Esophagus mucosa (tissue), 1 donor: ENCODE measurements around the gene TROAP. TPM values are rescaled to one million over a fixed set of nuclear protein-coding genes. Genes with fewer than 3 reads are reported as not detected.
"Not testable (repeated sequence)": the region's sequence is repeated elsewhere in the genome, so short reads cannot be mapped to it uniquely, and the experiment has no call there.

Source experiments
- ATAC-seq: fragments of 200-7000 bp; cut with Tn5 transposase; one replicate; pipeline ENCODE4 v1.9.1; 2020
- total RNA-seq: library from RNA; stranded (reverse); gene quantifications from one replicate; pipeline ENCODE4 v1.2.4, GENCODE V29; 2023
- donor health status: DM: yes; HTN: yes; CAD: no.

Gene TROAP
- total RNA-seq, 1 donor from 2014 or later: 23.6 TPM

DNA sequence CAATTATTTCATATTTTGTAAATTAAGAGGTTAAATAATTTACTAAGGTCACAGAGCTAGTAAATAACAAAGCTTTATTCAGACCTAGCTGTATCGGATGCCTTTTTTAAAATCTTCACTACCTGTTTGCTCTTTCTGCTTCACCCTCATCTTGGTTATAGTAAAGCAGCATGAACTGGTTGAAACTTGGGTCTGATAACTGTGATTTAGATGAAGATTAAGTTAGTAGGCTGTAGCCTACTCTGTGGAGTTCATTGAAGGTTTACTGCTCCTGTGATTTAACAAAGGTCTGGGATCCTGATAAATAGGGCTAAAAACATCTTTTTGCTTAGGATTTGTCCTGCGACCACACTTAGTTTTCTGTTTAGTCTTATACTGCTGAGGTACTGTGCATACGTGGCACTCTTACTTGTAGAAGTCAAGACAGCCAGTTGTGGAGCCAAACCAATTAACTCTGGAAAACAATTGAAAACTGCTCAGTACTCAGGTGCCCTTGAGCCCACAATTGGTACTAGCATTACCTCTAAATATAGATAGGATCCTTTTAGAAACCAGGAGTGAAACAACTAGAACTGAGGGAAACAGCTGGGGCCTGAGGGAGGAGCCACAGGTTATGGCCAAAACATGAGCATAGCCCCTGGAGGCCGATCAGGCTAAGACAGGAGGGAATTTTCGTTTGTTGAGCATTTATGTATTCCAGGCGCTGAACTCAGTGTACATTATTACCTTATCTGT is 46.5 kb downstream of the TROAP start:
- ATAC-seq: no peak

DNA sequence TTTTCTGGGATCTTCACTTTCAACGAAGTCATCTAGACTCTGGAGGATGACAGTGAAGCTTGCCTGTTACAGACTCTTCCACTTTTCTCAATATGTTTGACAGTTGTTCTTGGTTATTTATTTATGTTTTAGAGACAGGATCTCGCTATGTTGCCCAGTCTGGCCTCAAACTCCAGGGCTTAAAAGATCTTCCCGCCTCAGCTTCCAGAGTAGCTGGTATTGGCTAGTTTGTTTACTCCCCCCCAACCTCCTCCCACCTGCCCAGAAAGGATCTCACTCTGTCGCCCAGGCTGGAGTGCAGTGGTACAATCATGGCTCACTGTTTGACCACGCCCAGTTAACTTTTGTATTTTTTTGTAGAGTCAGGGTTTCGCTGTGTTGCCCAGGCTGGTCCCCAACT is 47.5 kb downstream of the TROAP start:
- ATAC-seq: no peak

DNA sequence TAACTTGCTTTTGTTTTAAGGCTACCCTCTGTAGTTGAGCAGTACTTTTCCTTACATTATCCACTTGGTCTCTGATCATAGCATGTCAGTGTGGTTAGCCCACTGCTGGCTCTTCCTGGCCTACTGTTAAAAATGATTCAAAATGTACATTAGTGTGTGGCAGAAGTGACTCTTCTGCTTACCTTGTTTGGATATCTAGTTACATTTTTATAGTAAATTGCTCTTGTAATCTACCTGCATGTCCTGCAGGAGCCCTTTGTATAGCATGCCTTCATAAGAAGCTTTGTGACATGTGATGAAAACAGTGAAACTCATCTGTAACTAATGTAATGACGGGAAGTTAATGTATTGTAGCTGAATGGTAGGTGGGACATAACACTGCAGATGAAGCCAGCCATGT is 52.4 kb downstream of the TROAP start:
- no peak for ATAC-seq

DNA sequence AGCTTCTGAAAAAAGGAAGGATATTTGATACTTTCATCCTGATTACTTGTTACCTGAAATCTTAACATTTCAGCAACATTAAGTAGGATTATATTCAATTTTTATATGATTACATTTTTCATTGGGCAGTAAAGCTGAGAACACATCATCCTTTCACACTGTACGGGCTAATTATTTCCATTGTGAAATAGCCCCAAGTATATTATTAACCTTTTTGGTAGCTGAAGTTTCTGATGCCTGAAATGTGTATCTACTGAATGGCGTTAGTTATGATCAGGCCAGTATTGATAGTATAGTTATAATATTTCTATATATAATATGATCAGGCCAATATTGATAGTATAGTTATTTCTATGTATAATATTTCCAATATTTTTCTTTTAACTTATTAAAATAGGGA is 54.3 kb downstream of the TROAP start:
- no peak for ATAC-seq

DNA sequence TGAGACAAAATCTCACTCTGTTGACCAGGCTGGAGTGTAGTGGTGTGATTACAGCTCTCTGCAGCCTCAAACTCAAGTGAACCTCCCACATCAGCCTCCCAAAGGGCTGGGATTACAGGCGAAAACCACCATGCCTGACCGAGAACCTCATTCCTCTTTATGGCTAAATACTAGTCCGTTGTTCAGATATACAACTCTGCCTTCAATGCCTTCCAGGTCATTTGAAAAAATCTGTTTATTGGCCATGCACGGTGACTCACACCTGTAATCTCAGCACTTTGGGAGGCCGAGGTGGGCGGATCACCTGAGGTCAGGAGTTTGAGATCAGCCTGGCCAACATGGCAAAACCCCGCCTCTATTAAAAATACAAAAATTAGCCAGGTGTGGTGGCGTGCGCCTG is 57.1 kb downstream of the TROAP start:
- not testable (repeated sequence) for ATAC-seq

Other genes starting within 250 kb of the TROAP start
- 0.12 TPM for gene DHH, start 228.5 kb upstream of the TROAP start, total RNA-seq
- gene LMBR1L, start 212.4 kb upstream of the TROAP start, total RNA-seq: 24.4 TPM
- gene TUBA1B, start 191.9 kb upstream of the TROAP start, total RNA-seq: 536 TPM
- gene TUBA1A, start 134.2 kb upstream of the TROAP start, total RNA-seq: 14.0 TPM
- gene TUBA1C, start 58.2 kb upstream of the TROAP start, total RNA-seq: 755 TPM
- gene PRPH, start 28.1 kb upstream of the TROAP start, total RNA-seq: 0.64 TPM
- gene C1QL4, start 13.9 kb downstream of the TROAP start, total RNA-seq: not detected
- gene DNAJC22, start 23.6 kb downstream of the TROAP start, total RNA-seq: 0.16 TPM
- 12.4 TPM for gene SPATS2, start 44.2 kb downstream of the TROAP start, total RNA-seq
- not detected for gene KCNH3, start 215.8 kb downstream of the TROAP start, total RNA-seq
- 41.8 TPM for gene MCRS1, start 244.9 kb downstream of the TROAP start, total RNA-seq